Measurements from ENCODE around the gene CFAP221.

DNA sequence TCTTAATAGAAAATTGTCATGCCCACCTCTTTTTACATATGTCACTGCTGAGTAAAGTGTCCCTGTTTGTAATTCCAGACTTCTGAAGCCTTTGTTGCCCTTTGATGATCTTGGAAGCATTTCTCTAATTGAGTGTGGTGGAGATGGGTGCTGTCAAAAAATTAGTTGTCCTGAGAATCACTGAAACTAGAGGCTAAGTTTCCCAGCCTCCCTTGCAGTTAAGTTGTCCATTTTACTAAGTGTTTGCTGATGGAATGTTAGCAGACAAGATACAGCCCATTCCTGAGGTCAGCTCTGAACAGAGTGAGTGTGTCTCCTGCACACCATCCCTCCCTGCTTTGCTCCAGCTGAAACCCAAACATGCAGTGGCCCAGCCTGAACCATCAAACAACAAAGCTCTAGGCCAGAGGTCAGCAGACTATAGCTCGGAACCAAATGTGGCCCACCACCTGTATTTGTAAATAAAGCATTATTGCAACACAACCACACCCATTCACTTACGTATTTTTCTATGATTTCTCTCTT lies 106.7 kb downstream of the CFAP221 start:
- TF ChIP-seq, protein P1, sequence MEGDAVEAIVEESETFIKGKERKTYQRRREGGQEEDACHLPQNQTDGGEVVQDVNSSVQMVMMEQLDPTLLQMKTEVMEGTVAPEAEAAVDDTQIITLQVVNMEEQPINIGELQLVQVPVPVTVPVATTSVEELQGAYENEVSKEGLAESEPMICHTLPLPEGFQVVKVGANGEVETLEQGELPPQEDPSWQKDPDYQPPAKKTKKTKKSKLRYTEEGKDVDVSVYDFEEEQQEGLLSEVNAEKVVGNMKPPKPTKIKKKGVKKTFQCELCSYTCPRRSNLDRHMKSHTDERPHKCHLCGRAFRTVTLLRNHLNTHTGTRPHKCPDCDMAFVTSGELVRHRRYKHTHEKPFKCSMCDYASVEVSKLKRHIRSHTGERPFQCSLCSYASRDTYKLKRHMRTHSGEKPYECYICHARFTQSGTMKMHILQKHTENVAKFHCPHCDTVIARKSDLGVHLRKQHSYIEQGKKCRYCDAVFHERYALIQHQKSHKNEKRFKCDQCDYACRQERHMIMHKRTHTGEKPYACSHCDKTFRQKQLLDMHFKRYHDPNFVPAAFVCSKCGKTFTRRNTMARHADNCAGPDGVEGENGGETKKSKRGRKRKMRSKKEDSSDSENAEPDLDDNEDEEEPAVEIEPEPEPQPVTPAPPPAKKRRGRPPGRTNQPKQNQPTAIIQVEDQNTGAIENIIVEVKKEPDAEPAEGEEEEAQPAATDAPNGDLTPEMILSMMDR (IDR thresholded peaks at IDR 0.05): no peak
- TF ChIP-seq POLR2A (IDR thresholded peaks at IDR 0.05): no peak
